Heart right ventricle (tissue), 16 donors: ENCODE results near the gene SGO1. TPM values are rescaled to one million over a fixed set of nuclear protein-coding genes. Genes with fewer than 3 reads are reported as not detected.

ENCODE experiments used
- ATAC-seq, 8 donors: fragments of 200-7000 bp; cut with Tn5 transposase; one replicate each; pipeline ENCODE4 v1.9.1; 2020; ENCODE audit warnings: mild to moderate bottlenecking in 8 of 8, moderate library complexity in 8 of 8, moderate number of reproducible peaks in 1 of 8
- DNase-seq, 2 donors: peaks; one replicate each; pipeline ENCODE4 v3.0.0-alpha.2; 2020
- H3K27ac ChIP-seq, 10 donors: fragments of 200-600 bp; sonication (generic) in 2 of 10; one replicate each; pipeline versions ENCODE4 v1.5.0 to v1.8.0; 2020 to 2022; ENCODE audit warnings: mild to moderate bottlenecking in 3 of 10
- H3K27me3 ChIP-seq, 7 donors: fragments of 200-600 bp; one replicate each; pipeline ENCODE4 v1.8.0; 2021 to 2022; ENCODE audit warnings: mild to moderate bottlenecking in 2 of 7
- H3K36me3 ChIP-seq, 9 donors: fragments of 200-600 bp; sonication (generic) in 1 of 9; one replicate each; pipeline versions ENCODE4 v1.5.0 to v1.8.0; 2020 to 2022; ENCODE audit warnings: mild to moderate bottlenecking in 2 of 9
- H3K4me1 ChIP-seq, 9 donors: fragments of 200-600 bp; sonication (generic) in 1 of 9; one replicate each; pipeline versions ENCODE4 v1.5.0 to v1.8.0; 2020 to 2022; ENCODE audit warnings: mild to moderate bottlenecking in 4 of 9
- H3K4me3 ChIP-seq, 10 donors: fragments of 200-600 bp; sonication (generic) in 2 of 10; one replicate each; pipeline versions ENCODE4 v1.5.0 to v1.8.0; 2020 to 2022; ENCODE audit warnings: mild to moderate bottlenecking in 7 of 10, moderate library complexity in 2 of 10
- H3K9me3 ChIP-seq, 11 donors: fragments of 200-600 bp in 10 of 11; sonication (generic) in 2 of 11; one replicate each; pipeline versions ENCODE4 v1.5.0 to v1.8.0; 2013 to 2022; ENCODE audit warnings: mild to moderate bottlenecking in 2 of 11, control low read depth in 1 of 11, moderate library complexity in 1 of 11
- WGBS, 2 donors: extraction: QIAGEN DNeasy Blood & Tissue Kit; methylation state at CpG; one replicate each; pipeline ENCODE4 v1.1.7; 2013; ENCODE audit warnings: inconsistent platforms in 1 of 2; 5-methylcytosine and 5-hydroxymethylcytosine counted together
- intact Hi-C, 10 donors: fragments of 100-400 bp; cut with DNase I; formaldehyde crosslinking; loops; one replicate each; pipeline versions ENCODE4 v1.11.1 to v1.14.2; 2022
- polyA plus RNA-seq, 2 donors: library from polyadenylated mRNA; stranded (reverse); fragments of 200-250 nt; gene quantifications; one replicate each; pipeline ENCODE4 v1.2.3, GENCODE V29; 2013
- total RNA-seq, 10 donors: library from RNA; stranded (reverse); fragmentation: NEBNext Ultra II Directional in 3 of 10; extraction: Animal tissue kit (Norgen Biotek cat#: 25700) in 3 of 10; gene quantifications; one replicate each; pipeline versions ENCODE4 v1.2.1 to v1.2.4, GENCODE V29; 2021 to 2023
- TF ChIP-seq, protein P1 (sequence below), 9 donors: fragments of 200-600 bp; sonication (generic) in 2 of 9; IDR thresholded peaks; one replicate each; pipeline versions ENCODE4 v1.5.0 to v1.8.0; 2021 to 2022; ENCODE audit warnings: antibody characterized with exemption in 9 of 9, mild to moderate bottlenecking in 5 of 9, moderate library complexity in 1 of 9
- donor health status: Arrhythmogenic right ventricular cardiomyopathy.
- donor health status: ischemic (EF 13 %, LVEDD 7.1; RV severe dilation, severe dysfunction).
- donor health status: healthy with polysubstance abuse.
- donor health status: DM: no; HTN: yes; CAD: no.
- donor health status: DM: no; HTN: no; CAD: no.
- donor health status: ischemic (EF 25% LVEDD 6.9; RV normal size, moderate dysfunction).
- donor health status: ischemic (EF 25% LVEDD 5.7; RV mildly dilated, moderate dysfunction).
- donor health status: healthy.
- donor health status: DM: yes; HTN: yes; CAD: no.
- donor health status: Ischemic cardiomyopathy.
- donor health status: ischemic (EF 35%, LVEDD 5.7; RV mildly dilated, moderate dysfunction).
- donor health status: nonischemic (EF 11% LVEDD 7.7; RV severe dilation, severe dysfunction).
- donor health status: DM: yes; HTN: yes; CAD: no.
- donor health status: PGD.
- donor health status: ischemic (EF 29% LVEDD 5.4; RV normal size, mild dysfunction).
- donor health status: nonischemic (EF 23%, LVEDD 6.1; RV moderate dilation, normal function).

SGO1 gene
- total and polyA plus RNA-seq, 12 donors = 0.04 to 2.2 (median 0.49) TPM; not detected in 5

GRCh38 chr3:20154078-20154477 lies 31.9 kb downstream of the SGO1 start:
- TF ChIP-seq, protein P1, sequence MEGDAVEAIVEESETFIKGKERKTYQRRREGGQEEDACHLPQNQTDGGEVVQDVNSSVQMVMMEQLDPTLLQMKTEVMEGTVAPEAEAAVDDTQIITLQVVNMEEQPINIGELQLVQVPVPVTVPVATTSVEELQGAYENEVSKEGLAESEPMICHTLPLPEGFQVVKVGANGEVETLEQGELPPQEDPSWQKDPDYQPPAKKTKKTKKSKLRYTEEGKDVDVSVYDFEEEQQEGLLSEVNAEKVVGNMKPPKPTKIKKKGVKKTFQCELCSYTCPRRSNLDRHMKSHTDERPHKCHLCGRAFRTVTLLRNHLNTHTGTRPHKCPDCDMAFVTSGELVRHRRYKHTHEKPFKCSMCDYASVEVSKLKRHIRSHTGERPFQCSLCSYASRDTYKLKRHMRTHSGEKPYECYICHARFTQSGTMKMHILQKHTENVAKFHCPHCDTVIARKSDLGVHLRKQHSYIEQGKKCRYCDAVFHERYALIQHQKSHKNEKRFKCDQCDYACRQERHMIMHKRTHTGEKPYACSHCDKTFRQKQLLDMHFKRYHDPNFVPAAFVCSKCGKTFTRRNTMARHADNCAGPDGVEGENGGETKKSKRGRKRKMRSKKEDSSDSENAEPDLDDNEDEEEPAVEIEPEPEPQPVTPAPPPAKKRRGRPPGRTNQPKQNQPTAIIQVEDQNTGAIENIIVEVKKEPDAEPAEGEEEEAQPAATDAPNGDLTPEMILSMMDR (IDR thresholded peaks at IDR 0.05) = no peak
- no peak for DNase-seq
- intact Hi-C loops = no loop called here
- Histone ChIP-seq H3K27ac (no peak overlapping the region), H3K36me3 (peaks cover 0 to 72% (median 18%) of the 10 kb centered on the region in 9 donors), H3K4me3 (no peak overlapping the region), H3K27me3 (no peaks in the 10 kb centered on the region), H3K9me3 (no peaks in the 10 kb centered on the region), H3K4me1 (no peaks in the 10 kb centered on the region)
- ATAC-seq = no peak
- WGBS, 2 donors = 91 to 100% methylated on average over 1 of the region's 1 CpG

GRCh38 chr3:20148466-20148865 lies 37.5 kb downstream of the SGO1 start:
- Histone ChIP-seq H3K36me3 (peaks cover 0 to 87% (median 27%) of the 10 kb centered on the region in 9 donors), H3K9me3 (no peaks in the 10 kb centered on the region), H3K27me3 (no peaks in the 10 kb centered on the region), H3K27ac (no peak overlapping the region), H3K4me3 (no peak overlapping the region), H3K4me1 (no peaks in the 10 kb centered on the region)
- 89 to 93% methylated on average over 10 of the region's 10 CpGs for WGBS, 2 donors
- TF ChIP-seq, protein P1 (IDR thresholded peaks at IDR 0.05) = no peak
- DNase-seq (no peak), ATAC-seq (no peak)
- intact Hi-C loops = no loop called here

DNA sequence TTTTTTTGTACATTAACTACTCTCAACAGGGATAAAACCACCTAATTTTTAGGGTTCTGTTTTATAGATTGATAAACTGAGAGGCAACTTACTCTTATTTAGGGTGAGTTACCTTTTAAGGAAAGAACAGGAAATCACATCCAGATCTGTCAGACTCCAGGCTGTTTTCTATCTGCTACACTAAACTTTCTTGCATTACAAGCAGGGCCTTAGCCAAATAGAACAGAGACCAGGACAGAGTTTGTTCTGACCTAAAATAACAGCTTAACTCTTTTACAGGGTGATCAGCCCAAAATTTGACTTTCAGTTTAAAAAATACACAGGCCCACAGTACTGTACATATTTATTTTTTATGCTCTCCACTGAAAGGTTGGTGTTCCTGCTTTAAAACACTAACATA lies 38.6 kb downstream of the SGO1 start:
- intact Hi-C loops = no loop called here
- TF ChIP-seq, protein P1 (IDR thresholded peaks at IDR 0.05) = no peak
- Histone ChIP-seq H3K4me1 (peaks cover 0 to 3% (median 1%) of the 10 kb centered on the region in 9 donors), H3K27ac (no peak overlapping the region), H3K36me3 (peaks cover 0 to 84% (median 18%) of the 10 kb centered on the region in 9 donors), H3K4me3 (no peak overlapping the region), H3K27me3 (no peaks in the 10 kb centered on the region), H3K9me3 (no peaks in the 10 kb centered on the region)
- no peak for ATAC-seq
- DNase-seq = no peak

DNA sequence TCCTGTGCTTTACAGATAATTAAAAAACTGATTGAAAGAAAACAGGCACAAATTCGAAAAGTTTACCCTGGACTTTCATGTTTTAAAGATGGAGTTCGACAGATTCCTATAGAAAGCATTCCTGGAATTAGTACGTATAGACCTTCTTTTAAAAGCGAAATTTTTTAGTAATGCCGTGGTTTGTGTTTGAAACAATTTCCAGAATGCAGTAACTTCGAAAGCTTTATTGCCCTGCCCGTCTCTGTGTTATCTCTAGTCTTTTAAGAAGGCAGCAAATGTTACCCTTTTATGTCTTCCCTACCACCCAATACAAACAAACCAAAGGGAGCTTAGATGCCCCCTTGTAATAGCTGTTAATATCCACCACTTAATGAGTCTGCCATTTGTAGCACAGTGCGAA lies 39.7 kb downstream of the SGO1 start:
- no peak for DNase-seq
- ATAC-seq = no peak
- 91 to 93% methylated on average over 8 of the region's 8 CpGs for WGBS, 2 donors
- no peaks in the 10 kb centered on the region for H3K9me3 ChIP-seq
- no peaks in the 10 kb centered on the region for H3K27me3 ChIP-seq
- H3K36me3 ChIP-seq = peaks cover 0 to 80% (median 18%) of the 10 kb centered on the region in 9 donors
- TF ChIP-seq, protein P1 (IDR thresholded peaks at IDR 0.05) = no peak
- H3K4me1 ChIP-seq = peaks cover 0 to 14% (median 4%) of the 10 kb centered on the region in 9 donors
- no peak overlapping the region for H3K27ac ChIP-seq
- H3K4me3 ChIP-seq = no peak overlapping the region
- intact Hi-C loops = no loop called here
